Esophagus squamous epithelium (tissue), 4 donors: ENCODE measurements around the gene SLC25A47.

Experiments
- POLR2A ChIP-seq, 4 donors: fragments of 450-650 bp; IDR thresholded peaks; one replicate each; pipeline ENCODE4 v1.6.1; 2017; ENCODE audit warnings: antibody characterized with exemption in 4 of 4, mild to moderate bottlenecking in 4 of 4, moderate library complexity in 3 of 4
- TF ChIP-seq, protein P1 (sequence below), 6 experiments: fragments of 450-650 bp in 4 of 6; fragments of 200-600 bp in 2 of 6; sonication (generic) in 2 of 6; IDR thresholded peaks; one replicate each; pipeline ENCODE4 v1.5.1; 2016 to 2019; ENCODE audit warnings: antibody characterized with exemption in 6 of 6, mild to moderate bottlenecking in 4 of 6, moderate library complexity in 4 of 6

DNA sequence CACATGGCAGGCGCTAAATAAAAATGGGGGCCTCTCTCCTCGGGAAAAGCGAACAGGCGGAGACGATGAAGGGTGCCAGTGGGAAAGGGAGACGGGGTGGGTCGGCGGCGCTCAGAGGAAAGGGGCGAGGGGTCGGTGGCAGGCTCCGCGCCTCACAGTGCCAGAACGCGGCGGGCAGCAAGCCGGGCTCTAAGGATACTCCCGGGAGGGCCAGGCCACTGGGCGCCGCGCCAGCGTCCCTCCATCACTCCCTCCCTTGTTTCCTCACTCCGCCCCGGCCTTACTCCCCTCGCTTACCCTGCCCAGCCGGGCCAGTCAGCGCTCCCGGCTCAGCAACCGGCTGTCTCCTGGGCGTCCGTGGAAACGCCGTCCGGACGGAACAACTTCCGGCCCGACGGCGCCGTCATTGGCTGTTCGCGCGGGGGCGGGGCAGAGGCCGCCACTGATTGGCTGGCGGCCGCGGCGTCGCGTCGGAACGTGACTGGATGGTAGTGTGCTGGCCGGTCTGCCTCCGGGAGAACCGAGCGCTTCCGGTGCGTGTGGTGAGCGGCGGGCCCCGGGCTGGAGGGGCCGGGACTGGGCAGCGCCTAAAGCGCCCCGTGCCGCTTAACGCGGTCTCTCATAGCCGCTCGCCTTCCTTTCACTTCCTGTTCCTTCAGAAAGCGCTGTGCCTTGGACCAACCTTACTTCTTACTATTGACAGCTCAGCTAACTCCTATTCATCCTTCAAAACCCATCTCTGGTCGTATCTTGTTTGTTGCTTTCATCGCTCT lies 53.0 kb downstream of the SLC25A47 start, which contains the start of gene WDR25:
- TF ChIP-seq, protein P1, sequence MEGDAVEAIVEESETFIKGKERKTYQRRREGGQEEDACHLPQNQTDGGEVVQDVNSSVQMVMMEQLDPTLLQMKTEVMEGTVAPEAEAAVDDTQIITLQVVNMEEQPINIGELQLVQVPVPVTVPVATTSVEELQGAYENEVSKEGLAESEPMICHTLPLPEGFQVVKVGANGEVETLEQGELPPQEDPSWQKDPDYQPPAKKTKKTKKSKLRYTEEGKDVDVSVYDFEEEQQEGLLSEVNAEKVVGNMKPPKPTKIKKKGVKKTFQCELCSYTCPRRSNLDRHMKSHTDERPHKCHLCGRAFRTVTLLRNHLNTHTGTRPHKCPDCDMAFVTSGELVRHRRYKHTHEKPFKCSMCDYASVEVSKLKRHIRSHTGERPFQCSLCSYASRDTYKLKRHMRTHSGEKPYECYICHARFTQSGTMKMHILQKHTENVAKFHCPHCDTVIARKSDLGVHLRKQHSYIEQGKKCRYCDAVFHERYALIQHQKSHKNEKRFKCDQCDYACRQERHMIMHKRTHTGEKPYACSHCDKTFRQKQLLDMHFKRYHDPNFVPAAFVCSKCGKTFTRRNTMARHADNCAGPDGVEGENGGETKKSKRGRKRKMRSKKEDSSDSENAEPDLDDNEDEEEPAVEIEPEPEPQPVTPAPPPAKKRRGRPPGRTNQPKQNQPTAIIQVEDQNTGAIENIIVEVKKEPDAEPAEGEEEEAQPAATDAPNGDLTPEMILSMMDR (IDR thresholded peaks at IDR 0.05): peak in 2 of 6 experiments; percentile 7 to 45
- peak in 3 of 4 donors; percentile 25 to 85 (median 51) for TF ChIP-seq POLR2A (IDR thresholded peaks at IDR 0.05)
